Lower leg skin (tissue), 4 donors: ENCODE results near the gene EIF4EBP2. TPM values are rescaled to one million over a fixed set of nuclear protein-coding genes. Genes with fewer than 3 reads are reported as not detected.

Experiments used
- DNase-seq, 2 donors: peaks; one replicate each; pipeline ENCODE4 v3.0.0-alpha.2; 2019; ENCODE audit warnings: low spot score in 2 of 2
- H3K4me3 ChIP-seq: fragments of 200-600 bp; sonication (generic); 2 replicates; pipeline ENCODE4 v1.5.1; 2017; ENCODE audit warnings: mild to moderate bottlenecking, low read depth; ENCODE audit not compliant: poor library complexity, severe bottlenecking
- POLR2A ChIP-seq, 2 donors: fragments of 450-650 bp; IDR thresholded peaks; one replicate each; pipeline ENCODE4 v1.6.1; 2016 to 2017; ENCODE audit warnings: antibody characterized with exemption in 2 of 2, mild to moderate bottlenecking in 1 of 2, moderate library complexity in 1 of 2
- WGBS, 2 donors: methylation state at CpG; one replicate each; pipeline ENCODE4 v1.1.5; 2018; 5-methylcytosine and 5-hydroxymethylcytosine counted together
- intact Hi-C: fragments of 100-400 bp; cut with DNase I; formaldehyde crosslinking; loops from one replicate; pipeline ENCODE4 v1.15.0; 2023; ENCODE audit warnings: low total_unique reads
- total RNA-seq, 4 donors: library from RNA; depleted of rRNA; stranded (reverse); fragments of >200 nt; gene quantifications; one replicate each; pipeline ENCODE4 v1.1.0, GENCODE V29; 2016
- TF ChIP-seq, protein P1 (sequence below), 3 donors: fragments of 450-650 bp; IDR thresholded peaks; one replicate each; pipeline ENCODE4 v1.5.1; 2016; ENCODE audit warnings: antibody characterized with exemption in 3 of 3, mild to moderate bottlenecking in 3 of 3, moderate library complexity in 2 of 3

EIF4EBP2 gene
- total RNA-seq, 4 donors from 2014 or later: 40.2 to 68.0 (median 58.9) TPM

DNA sequence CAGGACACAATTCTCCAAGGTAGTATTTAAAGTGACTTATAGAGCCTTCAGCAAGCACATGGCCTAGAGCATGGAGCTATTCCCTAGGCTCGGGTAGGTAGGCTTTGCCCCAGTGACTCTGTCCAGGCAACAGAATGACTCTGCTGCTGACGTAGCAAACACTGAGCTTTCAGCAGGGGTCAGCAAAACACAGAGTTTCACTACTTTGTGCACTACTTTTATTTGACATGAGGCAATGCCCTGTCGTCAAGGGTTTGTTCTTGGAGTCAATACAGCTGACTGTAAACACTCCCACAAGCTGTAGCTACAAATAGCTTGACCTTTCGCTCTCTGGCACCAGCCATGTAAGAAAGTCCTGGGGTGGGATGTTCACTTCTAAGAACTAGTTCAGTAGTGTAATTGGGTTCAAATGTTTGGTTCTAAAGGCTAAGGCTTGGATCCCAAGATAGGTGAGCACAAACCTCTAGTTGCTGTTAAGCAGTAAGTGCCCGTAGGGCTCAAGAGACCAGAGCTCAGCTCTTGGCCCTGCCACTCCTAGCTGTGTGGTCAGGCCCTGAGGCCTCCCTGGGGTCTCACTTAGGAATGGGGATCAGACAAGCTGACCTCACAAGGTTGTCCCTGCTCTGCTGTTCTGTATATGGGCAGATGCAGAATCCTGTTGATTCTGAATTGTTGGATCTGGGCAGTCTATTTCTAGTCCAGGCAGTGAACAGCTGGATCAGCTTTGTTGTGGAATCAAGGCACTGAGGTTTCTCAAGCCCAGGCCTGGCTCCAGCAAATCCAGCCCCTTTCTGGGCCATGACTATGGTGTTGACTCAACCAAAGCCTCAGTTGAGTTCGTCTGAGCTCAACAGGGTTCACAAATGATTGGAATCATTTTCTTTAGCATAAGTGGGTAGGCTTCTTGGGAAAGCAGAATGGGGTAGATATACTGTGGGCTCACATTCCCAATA lies 26.8 kb downstream of the EIF4EBP2 start:
- intact Hi-C loops: no loop called here
- WGBS, 2 donors: 40 to 55% methylated on average over 6 of the region's 6 CpGs
- no peak overlapping the region for H3K4me3 ChIP-seq
- DNase-seq: peak in 1 of 2 donors; percentile 65
- no peak for TF ChIP-seq POLR2A (IDR thresholded peaks at IDR 0.05)
- TF ChIP-seq, protein P1, sequence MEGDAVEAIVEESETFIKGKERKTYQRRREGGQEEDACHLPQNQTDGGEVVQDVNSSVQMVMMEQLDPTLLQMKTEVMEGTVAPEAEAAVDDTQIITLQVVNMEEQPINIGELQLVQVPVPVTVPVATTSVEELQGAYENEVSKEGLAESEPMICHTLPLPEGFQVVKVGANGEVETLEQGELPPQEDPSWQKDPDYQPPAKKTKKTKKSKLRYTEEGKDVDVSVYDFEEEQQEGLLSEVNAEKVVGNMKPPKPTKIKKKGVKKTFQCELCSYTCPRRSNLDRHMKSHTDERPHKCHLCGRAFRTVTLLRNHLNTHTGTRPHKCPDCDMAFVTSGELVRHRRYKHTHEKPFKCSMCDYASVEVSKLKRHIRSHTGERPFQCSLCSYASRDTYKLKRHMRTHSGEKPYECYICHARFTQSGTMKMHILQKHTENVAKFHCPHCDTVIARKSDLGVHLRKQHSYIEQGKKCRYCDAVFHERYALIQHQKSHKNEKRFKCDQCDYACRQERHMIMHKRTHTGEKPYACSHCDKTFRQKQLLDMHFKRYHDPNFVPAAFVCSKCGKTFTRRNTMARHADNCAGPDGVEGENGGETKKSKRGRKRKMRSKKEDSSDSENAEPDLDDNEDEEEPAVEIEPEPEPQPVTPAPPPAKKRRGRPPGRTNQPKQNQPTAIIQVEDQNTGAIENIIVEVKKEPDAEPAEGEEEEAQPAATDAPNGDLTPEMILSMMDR (IDR thresholded peaks at IDR 0.05): no peak

DNA sequence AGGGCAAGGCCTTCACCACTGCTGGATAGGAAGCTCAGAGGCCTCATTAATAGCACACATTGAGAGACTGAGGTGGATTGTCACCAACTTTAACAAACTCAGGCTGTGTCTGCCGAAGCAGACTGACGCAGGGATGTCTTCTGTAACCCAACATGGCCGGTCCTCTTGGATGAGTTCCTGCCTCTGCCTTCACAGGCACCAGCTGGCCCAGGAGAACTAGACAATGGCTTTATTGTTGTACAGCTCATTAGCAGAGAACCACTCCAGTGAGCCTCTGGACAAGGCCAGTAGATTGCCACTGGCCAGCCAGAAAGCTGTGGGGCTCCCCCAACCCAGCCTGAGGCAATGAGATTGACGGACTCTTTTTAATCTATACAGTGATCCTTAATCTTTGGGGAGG lies 28.2 kb downstream of the EIF4EBP2 start:
- intact Hi-C loops: no loop called here
- no peak overlapping the region for H3K4me3 ChIP-seq
- WGBS, 2 donors: 79 to 86% methylated on average over 3 to 4 of the region's 4 CpGs
- no peak for DNase-seq
- TF ChIP-seq POLR2A (IDR thresholded peaks at IDR 0.05): no peak
- TF ChIP-seq, protein P1 (IDR thresholded peaks at IDR 0.05): no peak

DNA sequence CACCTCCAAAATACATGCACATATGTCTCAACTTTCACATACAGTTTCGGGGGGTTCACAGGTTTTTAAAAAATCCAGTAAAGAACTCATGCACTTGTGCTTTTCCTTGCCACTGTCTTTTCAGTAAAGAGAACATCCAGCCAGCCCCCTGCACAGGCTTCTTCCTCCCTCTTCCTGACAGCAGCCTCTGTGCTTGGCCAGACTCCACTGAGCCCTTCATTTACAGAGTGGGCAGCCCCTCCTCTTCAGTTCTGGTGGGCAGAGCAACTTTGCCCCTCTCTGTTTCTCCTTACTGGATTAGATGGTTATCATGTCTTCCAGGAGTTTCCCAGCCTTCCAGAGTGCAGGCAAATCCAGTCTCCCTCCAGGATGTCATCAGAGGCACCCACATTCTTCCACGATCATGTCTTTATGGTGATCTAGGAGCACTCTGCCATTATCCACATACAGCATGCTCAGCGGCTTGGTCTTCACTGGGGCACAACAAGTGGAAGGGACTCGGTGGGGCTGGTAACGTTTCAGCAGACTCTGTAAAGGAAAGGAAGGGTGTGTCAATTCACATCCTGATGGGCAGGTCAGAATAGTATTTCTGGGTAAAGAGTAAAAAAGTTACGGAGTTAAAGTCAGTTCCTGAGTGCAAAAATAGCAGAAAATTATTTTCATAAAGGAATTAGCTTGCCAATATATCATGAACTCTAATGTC lies 28.8 kb downstream of the EIF4EBP2 start:
- 65 to 76% methylated on average over 6 of the region's 6 CpGs for WGBS, 2 donors
- DNase-seq: no peak
- intact Hi-C loops: no loop called here
- no peak for TF ChIP-seq POLR2A (IDR thresholded peaks at IDR 0.05)
- TF ChIP-seq, protein P1 (IDR thresholded peaks at IDR 0.05): no peak
- no peak overlapping the region for H3K4me3 ChIP-seq

DNA sequence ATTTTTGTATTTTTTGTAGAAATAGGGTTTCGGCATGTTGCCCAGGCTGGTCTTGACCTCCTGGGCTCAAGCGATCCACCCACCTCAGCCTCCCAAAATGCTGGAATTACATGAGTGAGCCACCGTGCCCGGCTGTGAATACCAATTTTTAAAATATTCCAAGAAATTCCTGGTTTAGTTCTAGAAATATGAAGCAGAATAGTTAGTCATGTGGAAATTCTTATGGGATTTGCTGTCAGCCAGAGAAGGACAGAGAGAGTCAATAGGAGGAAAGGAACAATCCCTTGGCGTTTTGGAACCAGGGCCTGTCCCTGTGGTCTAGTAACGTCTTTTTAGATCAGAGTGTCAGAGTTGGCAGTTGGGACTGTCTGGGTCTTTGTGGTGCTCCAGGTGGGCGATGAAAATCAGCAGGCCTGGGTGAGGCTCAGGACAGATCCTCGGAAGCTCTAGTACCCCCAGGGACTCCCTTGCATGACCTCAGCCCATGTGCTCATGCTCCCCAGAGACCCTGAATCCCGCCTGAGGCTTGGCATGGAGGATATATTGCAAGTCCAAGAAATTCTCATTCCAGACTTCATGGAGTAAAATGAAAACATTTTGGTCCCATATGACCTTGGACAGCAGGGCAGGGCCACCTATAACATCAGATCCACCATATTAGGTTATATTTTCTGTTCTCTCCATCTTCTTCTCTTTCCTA lies 29.8 kb downstream of the EIF4EBP2 start:
- TF ChIP-seq, protein P1 (IDR thresholded peaks at IDR 0.05): no peak
- no peak for TF ChIP-seq POLR2A (IDR thresholded peaks at IDR 0.05)
- H3K4me3 ChIP-seq: no peak overlapping the region
- DNase-seq: no peak
- intact Hi-C loops: no loop called here
- WGBS, 2 donors: 78 to 82% methylated on average over 9 of the region's 9 CpGs

DNA sequence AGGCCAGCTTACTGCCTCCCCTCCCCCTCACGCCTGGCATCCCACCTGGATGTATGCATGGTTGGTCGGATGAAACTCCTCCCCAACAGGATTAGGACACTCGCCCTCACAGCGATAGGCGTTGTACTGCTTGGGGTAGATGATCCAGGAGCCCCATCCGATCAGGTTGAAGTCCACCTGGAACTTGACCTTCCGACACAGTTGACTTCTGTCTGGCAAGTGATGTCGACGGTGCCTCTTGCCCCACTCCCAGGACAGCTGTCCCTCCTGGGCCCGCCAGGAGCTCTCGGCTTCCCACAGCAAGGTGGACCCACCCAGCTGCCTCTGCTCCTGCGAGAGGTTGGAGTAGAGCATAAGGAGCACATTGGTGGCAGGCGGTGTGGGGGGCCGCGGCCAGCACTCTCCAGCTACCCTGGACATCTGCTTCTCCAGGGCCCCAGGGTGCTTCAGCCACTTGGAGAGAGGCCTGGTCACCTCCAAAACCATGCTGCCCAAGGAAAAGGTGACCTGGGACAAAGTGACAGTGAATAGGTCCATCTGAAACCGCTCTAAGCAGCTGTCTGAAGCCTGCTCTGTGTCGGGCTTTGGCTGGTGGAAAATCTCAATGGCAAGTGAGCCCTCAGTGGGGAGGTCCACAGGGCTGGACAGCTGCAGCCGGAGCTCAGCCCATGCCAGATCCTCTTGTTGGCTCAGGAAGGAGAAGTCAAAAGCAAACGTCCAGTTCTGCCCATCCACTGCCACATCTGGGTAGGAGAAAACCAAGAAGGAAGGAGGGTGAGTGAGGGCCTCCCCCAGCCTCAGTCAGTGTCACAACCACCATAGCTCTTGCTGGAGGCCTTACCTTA lies 31.5 kb downstream of the EIF4EBP2 start:
- no peak overlapping the region for H3K4me3 ChIP-seq
- TF ChIP-seq, protein P1 (IDR thresholded peaks at IDR 0.05): no peak
- 90 to 93% methylated on average over 18 to 19 of the region's 19 CpGs for WGBS, 2 donors
- intact Hi-C loops: no loop called here
- no peak for DNase-seq
